ENCODE measurements around the gene EML5. TPM values are rescaled to one million over a fixed set of nuclear protein-coding genes. Genes with fewer than 3 reads are reported as not detected.

EML5 gene
- total RNA-seq, 4 donors from 2014 or later, result 2.7 to 3.7 (median 3.7) TPM

GRCh38 chr14:88683119-88683518 is 109.6 kb downstream of the EML5 start:
- no peak for TF ChIP-seq EP300 (IDR thresholded peaks at IDR 0.05)
- no peak for TF ChIP-seq CTCF (IDR thresholded peaks at IDR 0.05)
- no peak for TF ChIP-seq POLR2AphosphoS5 (IDR thresholded peaks at IDR 0.05)
- TF ChIP-seq POLR2A (IDR thresholded peaks at IDR 0.05; ENCODE audit: low read depth), result no peak
- Histone ChIP-seq H3K4me1 (no peaks in the 10 kb centered on the region), H3K27ac (replicated peaks in 1 of 4) (no peak overlapping the region), H3K27me3 (no peaks in the 10 kb centered on the region), H3K4me3 (no peak overlapping the region), H3K36me3 (no peaks in the 10 kb centered on the region), H3K9me3 (no peaks in the 10 kb centered on the region)
- intact Hi-C loops (cut with DNase I), result no loop called here
- DNase-seq (ENCODE audit: extremely low spot score), result no peak
- WGBS, result 85% methylated on average over 2 of the region's 2 CpGs

GRCh38 chr14:88682495-88683114 is 110.1 kb downstream of the EML5 start:
- TF ChIP-seq POLR2A (IDR thresholded peaks at IDR 0.05; ENCODE audit: low read depth), result no peak
- no peak for TF ChIP-seq EP300 (IDR thresholded peaks at IDR 0.05)
- TF ChIP-seq CTCF (IDR thresholded peaks at IDR 0.05), result no peak
- 58% methylated on average over 5 of the region's 5 CpGs for WGBS
- no peaks in the 10 kb centered on the region for H3K36me3 ChIP-seq
- no peak overlapping the region for H3K4me3 ChIP-seq
- H3K27ac ChIP-seq (replicated peaks in 1 of 4), result no peak overlapping the region
- no peaks in the 10 kb centered on the region for H3K27me3 ChIP-seq
- DNase-seq (ENCODE audit: extremely low spot score), result no peak
- no peaks in the 10 kb centered on the region for H3K4me1 ChIP-seq
- intact Hi-C loops (cut with DNase I), result no loop called here
- no peaks in the 10 kb centered on the region for H3K9me3 ChIP-seq

GRCh38 chr14:88681755-88682494 is 110.8 kb downstream of the EML5 start:
- H3K9me3 ChIP-seq, result no peaks in the 10 kb centered on the region
- H3K27me3 ChIP-seq, result no peaks in the 10 kb centered on the region
- no peak for TF ChIP-seq CTCF (IDR thresholded peaks at IDR 0.05)
- no peak for TF ChIP-seq POLR2A (IDR thresholded peaks at IDR 0.05; ENCODE audit: low read depth)
- no peak for TF ChIP-seq EP300 (IDR thresholded peaks at IDR 0.05)
- TF ChIP-seq POLR2AphosphoS5 (IDR thresholded peaks at IDR 0.05), result no peak
- H3K4me3 ChIP-seq, result no peak overlapping the region
- intact Hi-C loops (cut with DNase I), result no loop called here
- no peak overlapping the region for H3K27ac ChIP-seq (replicated peaks in 1 of 4)
- no peaks in the 10 kb centered on the region for H3K36me3 ChIP-seq
- 89% methylated on average over 5 of the region's 5 CpGs for WGBS
- no peak for DNase-seq (ENCODE audit: extremely low spot score)
- H3K4me1 ChIP-seq, result no peaks in the 10 kb centered on the region

- H3K4me3 ChIP-seq, result no peak overlapping the region
These were observed 123.4 kb downstream of the EML5 start for GRCh38 chr14:88669346-88669745.

More at GRCh38 chr14:88669346-88669745, 123.4 kb downstream of the EML5 start:
- Histone ChIP-seq H3K27me3 (no peaks in the 10 kb centered on the region), H3K4me1 (peaks cover 0 to 9% (median 8%) of the 10 kb centered on the region in 4 donors), H3K27ac (replicated peaks in 1 of 4) (no peak overlapping the region), H3K36me3 (no peaks in the 10 kb centered on the region), H3K9me3 (no peaks in the 10 kb centered on the region)
- no peak for TF ChIP-seq EP300 (IDR thresholded peaks at IDR 0.05)
- TF ChIP-seq POLR2A (IDR thresholded peaks at IDR 0.05; ENCODE audit: low read depth), result no peak
- TF ChIP-seq POLR2AphosphoS5 (IDR thresholded peaks at IDR 0.05), result no peak
- TF ChIP-seq CTCF (IDR thresholded peaks at IDR 0.05), result no peak
- DNase-seq (ENCODE audit: extremely low spot score), result no peak
- 83% methylated on average over 3 of the region's 4 CpGs for WGBS
- intact Hi-C loops (cut with DNase I), result loop anchor here (5.0 kb wide), 1 partner anchor 123 kb away; the partner anchor contains the start of gene EML5
